K562 (cell line): ENCODE data around the gene KCNH2. TPM values are rescaled to one million over a fixed set of nuclear protein-coding genes. Genes with fewer than 3 reads are reported as not detected.
A peak's percentile ranks its signal among the peaks of the same experiment; 100 is the strongest.

Experiments
- DDX20 ChIP-seq: fragments of 450-650 bp; IDR thresholded peaks from 2 replicates; pipeline ENCODE4 v1.6.1; 2016; ENCODE audit warnings: missing genetic modification characterization, low read depth, mild to moderate bottlenecking, missing compliant biosample characterization, moderate library complexity
- FUS ChIP-seq: fragments of 200-400 bp; formaldehyde crosslinking; optimal IDR thresholded peaks from 2 replicates; pipeline ENCODE3; 2017; ENCODE audit warnings: low read depth, low read length
- KLF10 ChIP-seq: fragments of 250-450 bp; sonication (Bioruptor Pico); IDR thresholded peaks from 2 replicates; pipeline ENCODE4 v1.6.1; 2021; ENCODE audit warnings: matching md5 sums
- MAFG ChIP-seq: fragments of 450-650 bp; conservative IDR thresholded peaks from 2 replicates; pipeline ENCODE4 v1.6.1; 2016; ENCODE audit warnings: missing genetic modification characterization, missing compliant biosample characterization
- MTA1 ChIP-seq: fragments of 450-650 bp; IDR thresholded peaks from 2 replicates; pipeline ENCODE4 v1.6.1; 2017; ENCODE audit warnings: borderline replicate concordance
- OTX1 ChIP-seq: fragments of 450-650 bp; formaldehyde crosslinking; IDR thresholded peaks from 2 replicates; pipeline ENCODE4 v1.4.0; 2022; ENCODE audit warnings: mild to moderate bottlenecking
- POLR2G ChIP-seq: fragments of 200-400 bp; formaldehyde crosslinking; IDR thresholded peaks from 2 replicates; pipeline ENCODE4 v1.6.1; 2017; ENCODE audit warnings: low read depth, mild to moderate bottlenecking, antibody characterized with exemption, low read length, moderate library complexity
- SAFB ChIP-seq: fragments of 200-400 bp; formaldehyde crosslinking; IDR thresholded peaks from 2 replicates; pipeline ENCODE4 v1.6.1; 2017; ENCODE audit warnings: low read depth, low read length, borderline replicate concordance
- SMARCA5 ChIP-seq: fragments of 450-650 bp; IDR thresholded peaks from 2 replicates; pipeline ENCODE4 v1.6.1; 2016
- SMC3 ChIP-seq: conservative IDR thresholded peaks from 2 replicates; pipeline ENCODE4 v1.6.1; 2011; ENCODE audit warnings: low read depth, low read length, improper control_type of control experiment; ENCODE audit not compliant: insufficient read depth
- SNIP1 ChIP-seq: fragments of 450-650 bp; IDR thresholded peaks from 2 replicates; pipeline ENCODE4 v1.7.1; 2017; ENCODE audit warnings: low read depth, mild to moderate bottlenecking
- SP1 ChIP-seq: sonication (generic); formaldehyde crosslinking; IDR thresholded peaks from 2 replicates; pipeline ENCODE4 v1.8.1; 2022; ENCODE audit warnings: mild to moderate bottlenecking, missing genetic modification reagents
- TCF7L2 ChIP-seq: fragments of 150-350 bp; IDR thresholded peaks from 2 replicates; pipeline ENCODE4 v1.6.1; 2016; ENCODE audit warnings: low read depth, mild to moderate bottlenecking, low read length, moderate library complexity
- TFE3 ChIP-seq: fragments of 450-650 bp; formaldehyde crosslinking; IDR thresholded peaks from 2 replicates; pipeline ENCODE4 v1.4.0; 2020; ENCODE audit warnings: mild to moderate bottlenecking, mixed read lengths
- THRB ChIP-seq: fragments of 450-650 bp; formaldehyde crosslinking; conservative IDR thresholded peaks from 2 replicates; pipeline ENCODE4 v1.4.0; 2022; ENCODE audit warnings: mild to moderate bottlenecking, missing genetic modification characterization
- XRCC4 ChIP-seq: IDR thresholded peaks from one replicate; pipeline ENCODE4 v1.6.1; 2011; ENCODE audit not compliant: insufficient read depth, insufficient read length; ENCODE audit errors: extremely low read depth
- ZFP30 ChIP-seq: fragments of 250-450 bp; sonication (Bioruptor Pico); IDR thresholded peaks from 2 replicates; pipeline ENCODE4 v1.8.0; 2022; ENCODE audit warnings: moderate library complexity, mild to moderate bottlenecking, inconsistent platforms, borderline replicate concordance
- ZNF121 ChIP-seq: sonication (generic); formaldehyde crosslinking; conservative IDR thresholded peaks from 2 replicates; pipeline ENCODE4 v1.8.0; 2022; ENCODE audit warnings: missing genetic modification reagents
- ZNF165 ChIP-seq: fragments of 250-450 bp; sonication (Bioruptor Pico); IDR thresholded peaks from 2 replicates; pipeline ENCODE4 v1.4.0; 2020; ENCODE audit warnings: borderline replicate concordance
- ZNF449 ChIP-seq: fragments of 250-450 bp; sonication (Bioruptor Pico); IDR thresholded peaks from 2 replicates; pipeline ENCODE4 v1.8.0; 2022; ENCODE audit warnings: moderate library complexity, mild to moderate bottlenecking, inconsistent platforms
- ZNF778 ChIP-seq: fragments of 450-650 bp; formaldehyde crosslinking; IDR thresholded peaks from 2 replicates; pipeline ENCODE4 v1.4.0; 2020; ENCODE audit warnings: mild to moderate bottlenecking, moderate library complexity
- ZNF785 ChIP-seq: fragments of 250-450 bp; sonication (Bioruptor Pico); IDR thresholded peaks from 2 replicates; pipeline ENCODE4 v1.4.0; 2020; ENCODE audit warnings: mild to moderate bottlenecking
- polyA plus RNA-seq, 8 experiments: library from polyadenylated mRNA; depleted of rRNA in 4 of 8; stranded (reverse) in 5 of 8; unstranded in 3 of 8; fragments of >200 nt; fragmentation: Nextera tagmentation in 2 of 8; fragmentation: Illumina TruSeq in 1 of 8; extraction: Ambion mirVana in 2 of 8; extraction: Trizol in 1 of 8; gene quantifications; 2 replicates each; pipeline versions ENCODE4 v1.2.1 to v1.2.3, GENCODE V29; 2011 to 2014; ENCODE audit warnings: inconsistent platforms in 1 of 8, missing spikeins in 1 of 8
- total RNA-seq, 7 experiments: library from RNA; depleted of rRNA in 6 of 7; stranded (reverse); fragments of >200 nt in 6 of 7; fragmentation: Illumina TruSeq in 2 of 7; extraction: Trizol in 2 of 7; gene quantifications; 2 replicates each; pipeline versions ENCODE4 v1.2.1 to v1.2.3, GENCODE V29; 2011 to 2021; ENCODE audit warnings: low replicate concordance in 1 of 7
- TF ChIP-seq, protein P1 (sequence below): fragments of 450-650 bp; IDR thresholded peaks from 2 replicates; pipeline ENCODE4 v1.6.1; 2014; ENCODE audit warnings: low read depth, mild to moderate bottlenecking, moderate library complexity, borderline replicate concordance

KCNH2 gene
- total and polyA plus RNA-seq, 9 of the 15 experiments (the other 6 are each of a cell fraction or from before 2014, with no cell fraction given): 18.1 to 368 (median 218) TPM

GRCh38 chr7:150974468-150975391 lies 3.4 kb downstream of the KCNH2 start (continued):
- TF ChIP-seq, protein P1, sequence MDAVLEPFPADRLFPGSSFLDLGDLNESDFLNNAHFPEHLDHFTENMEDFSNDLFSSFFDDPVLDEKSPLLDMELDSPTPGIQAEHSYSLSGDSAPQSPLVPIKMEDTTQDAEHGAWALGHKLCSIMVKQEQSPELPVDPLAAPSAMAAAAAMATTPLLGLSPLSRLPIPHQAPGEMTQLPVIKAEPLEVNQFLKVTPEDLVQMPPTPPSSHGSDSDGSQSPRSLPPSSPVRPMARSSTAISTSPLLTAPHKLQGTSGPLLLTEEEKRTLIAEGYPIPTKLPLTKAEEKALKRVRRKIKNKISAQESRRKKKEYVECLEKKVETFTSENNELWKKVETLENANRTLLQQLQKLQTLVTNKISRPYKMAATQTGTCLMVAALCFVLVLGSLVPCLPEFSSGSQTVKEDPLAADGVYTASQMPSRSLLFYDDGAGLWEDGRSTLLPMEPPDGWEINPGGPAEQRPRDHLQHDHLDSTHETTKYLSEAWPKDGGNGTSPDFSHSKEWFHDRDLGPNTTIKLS: peak; percentile 69; the same call in 1 of the 2 replicates
- TF ChIP-seq DDX20 (tag) (no peak), ZNF121 (no peak), ZFP30 (CRISPR knock-in tag) (no peak), SAFB (peak; percentile 57; the same call in 1 of the 2 replicates), MTA1 (no peak), ZNF449 (CRISPR knock-in tag) (no peak), XRCC4 (no peak), THRB (CRISPR knock-in tag) (no peak), ZNF165 (CRISPR knock-in tag) (no peak), TFE3 (CRISPR knock-in tag) (no peak), OTX1 (CRISPR knock-in tag) (no peak; the same call in 1 of the 2 replicates), MAFG (tag) (no peak), SMC3 (no peak), ZNF778 (CRISPR knock-in tag) (no peak), SNIP1 (no peak), POLR2G (peak; percentile 89), SP1 (CRISPR knock-in tag) (peak; percentile 51; the same call in 1 of the 2 replicates), TCF7L2 (no peak), FUS (no peak), KLF10 (no peak), ZNF785 (no peak), SMARCA5 (no peak)
